ENCODE data around the gene KPNA4. TPM values are rescaled to one million over a fixed set of nuclear protein-coding genes. Genes with fewer than 3 reads are reported as not detected.
A peak's percentile ranks its signal among the peaks of the same experiment; 100 is the strongest.

The KPNA4 gene
- total and polyA plus RNA-seq, 2 of the 4 experiments (the other 2 are of a cell fraction) = 12.9 to 46.1 TPM

GRCh38 chr3:160451602-160452001 lies 113.8 kb downstream of the KPNA4 start:
- TF ChIP-seq RAD21 (IDR thresholded peaks at IDR 0.05; ENCODE audit: low read length) (no peak), MXI1 (IDR thresholded peaks at IDR 0.05; ENCODE audit: borderline replicate concordance, low read depth, low read length) (0 out of 2 replicates have a peak, but pooled peaks have one; percentile 16)
- TF ChIP-seq, protein P1, sequence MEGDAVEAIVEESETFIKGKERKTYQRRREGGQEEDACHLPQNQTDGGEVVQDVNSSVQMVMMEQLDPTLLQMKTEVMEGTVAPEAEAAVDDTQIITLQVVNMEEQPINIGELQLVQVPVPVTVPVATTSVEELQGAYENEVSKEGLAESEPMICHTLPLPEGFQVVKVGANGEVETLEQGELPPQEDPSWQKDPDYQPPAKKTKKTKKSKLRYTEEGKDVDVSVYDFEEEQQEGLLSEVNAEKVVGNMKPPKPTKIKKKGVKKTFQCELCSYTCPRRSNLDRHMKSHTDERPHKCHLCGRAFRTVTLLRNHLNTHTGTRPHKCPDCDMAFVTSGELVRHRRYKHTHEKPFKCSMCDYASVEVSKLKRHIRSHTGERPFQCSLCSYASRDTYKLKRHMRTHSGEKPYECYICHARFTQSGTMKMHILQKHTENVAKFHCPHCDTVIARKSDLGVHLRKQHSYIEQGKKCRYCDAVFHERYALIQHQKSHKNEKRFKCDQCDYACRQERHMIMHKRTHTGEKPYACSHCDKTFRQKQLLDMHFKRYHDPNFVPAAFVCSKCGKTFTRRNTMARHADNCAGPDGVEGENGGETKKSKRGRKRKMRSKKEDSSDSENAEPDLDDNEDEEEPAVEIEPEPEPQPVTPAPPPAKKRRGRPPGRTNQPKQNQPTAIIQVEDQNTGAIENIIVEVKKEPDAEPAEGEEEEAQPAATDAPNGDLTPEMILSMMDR (conservative IDR thresholded peaks at IDR 0.05; ENCODE audit: low read depth, low read length) = no peak
- ChIA-PET POLR2A (ENCODE audit: unreplicated experiment) (no interaction called here), CTCF (no interaction called here)
- Histone ChIP-seq H3K36me3 (ENCODE audit: control insufficient read depth, insufficient read depth, low read length) (no peaks in the 10 kb centered on the region), H2BK15ac (ENCODE audit: low read depth, low read length) (peak overlapping the region; percentile 59; the same call in 2 of the 3 replicates), H4K20me1 (ENCODE audit: insufficient read depth, low read length) (no peaks in the 10 kb centered on the region), H3K23ac (ENCODE audit: low read depth, low read length) (peak overlapping the region; percentile 64), H3K56ac (ENCODE audit: extremely low read depth, insufficient read depth, low read length) (no peak overlapping the region), H3K4ac (ENCODE audit: low read depth, low read length) (peak overlapping the region; percentile 97), H2AK5ac (ENCODE audit: low read depth, low read length) (peak overlapping the region; percentile 87), H2BK5ac (ENCODE audit: low read depth, low read length, poor library complexity, severe bottlenecking) (peak overlapping the region; percentile 59), H3K27me3 (ENCODE audit: control insufficient read depth, insufficient read depth, low read length) (no peaks in the 10 kb centered on the region), H3K9me3 (ENCODE audit: control insufficient read depth, insufficient read depth, low read length) (no peaks in the 10 kb centered on the region), H3K27ac (ENCODE audit: insufficient read depth, low read length) (no peak overlapping the region), H4K91ac (ENCODE audit: insufficient read depth, low read depth, low read length) (no peak overlapping the region), H3K79me1 (ENCODE audit: low read depth in 1 of 2, low read length in 2 of 2) (peaks cover 4 to 20% of the 10 kb centered on the region in 2 experiments; a peak in 2 of 4 replicates), H2BK120ac (ENCODE audit: low read depth, low read length) (peak overlapping the region; percentile 96), H4K5ac (ENCODE audit: low read depth, low read length) (no peak overlapping the region; the same call in 1 of the 2 replicates), H3K4me3 (ENCODE audit: insufficient read depth, low read depth, low read length) (no peak overlapping the region), H3K9ac (ENCODE audit: low read depth, low read length) (no peak overlapping the region), H3K4me2 (ENCODE audit: low read depth, low read length) (no peak overlapping the region), H3K18ac (ENCODE audit: low read depth, low read length) (no peak overlapping the region; the same call in 1 of the 2 replicates), H4K8ac (ENCODE audit: low read depth in 2 of 2, low read length in 2 of 2) (peak overlapping the region in 1 of 2 experiments; percentile 78; a peak in 1 of 4 replicates), H3K9me1 (ENCODE audit: insufficient read depth, low read length) (peaks cover 5% of the 10 kb centered on the region; the same call in 1 of the 2 replicates), H3K14ac (replicated peaks; ENCODE audit: low read depth, low read length) (peak overlapping the region; percentile 88), H2BK20ac (ENCODE audit: low read depth, low read length) (peak overlapping the region; percentile 99), H3K4me1 (ENCODE audit: control insufficient read depth, insufficient read depth, low read length) (peaks cover 9% of the 10 kb centered on the region), H2AFZ (replicated peaks; ENCODE audit: low read length, poor library complexity) (peak overlapping the region; percentile 18), H2AK9ac (replicated peaks; ENCODE audit: low read depth, low read length, poor library complexity) (no peak overlapping the region)
- BruUV-seq (replicated peaks) = no TSS peak
- ATAC-seq (ENCODE audit: low read depth) = no peak
- dilution Hi-C loops (cut with HindIII; ENCODE audit: low sequenced_read_pairs, unreplicated experiment) (no loop called here), in situ Hi-C loops (cut with MboI; ENCODE audit: low sequenced_read_pairs) (no loop called here), intact Hi-C loops (cut with micrococcal nuclease) (no loop called here)
- DNase-seq = no peak
- 80% methylated on average over 2 of the region's 4 CpGs; no CpG with 5 or more reads in 1 of the 2 experiments for WGBS, 2 experiments (ENCODE audit: extremely low coverage in 2 of 2, insufficient read length in 1 of 2)

Measured in IMR-90 (cell line).